GM23338 (cell line): ENCODE results near the gene SLC7A5. TPM values are rescaled to one million over a fixed set of nuclear protein-coding genes. Genes with fewer than 3 reads are reported as not detected.
"Not testable (repeated sequence)": the region's sequence is repeated elsewhere in the genome, so short reads cannot be mapped to it uniquely, and the experiment has no call there.

Source experiments
- ATAC-seq: fragments of 200-7000 bp; cut with Tn5 transposase; 3 replicates; pipeline ENCODE4 v1.9.1; 2020
- DNase-seq: peaks from one replicate; pipeline ENCODE4 v3.0.0-alpha.2; 2015; ENCODE audit warnings: low spot score
- H2AFZ ChIP-seq: fragments of 200-600 bp; sonication (generic); 2 replicates; pipeline ENCODE4 v1.8.0; 2016; ENCODE audit warnings: antibody characterized with exemption, mild to moderate bottlenecking, moderate library complexity
- H3F3A ChIP-seq: fragments of 200-600 bp; sonication (generic); replicated peaks from 2 replicates; pipeline ENCODE4 v1.8.0; 2017; ENCODE audit warnings: antibody characterized with exemption, mixed run types, low read depth
- H3K27ac ChIP-seq: fragments of 200-600 bp; sonication (generic); 2 replicates; pipeline ENCODE4 v1.6.1; 2016; ENCODE audit warnings: low read depth
- H3K27me3 ChIP-seq: fragments of 200-600 bp; sonication (generic); 2 replicates; pipeline ENCODE4 v1.8.0; 2016; ENCODE audit warnings: mild to moderate bottlenecking, mixed run types, moderate library complexity; ENCODE audit not compliant: insufficient read depth
- H3K36me3 ChIP-seq: fragments of 200-600 bp; sonication (generic); 2 replicates; pipeline ENCODE4 v1.8.0; 2016; ENCODE audit warnings: mild to moderate bottlenecking; ENCODE audit not compliant: insufficient read depth
- H3K4me1 ChIP-seq: fragments of 200-600 bp; sonication (generic); 2 replicates; pipeline ENCODE4 v1.8.0; 2016; ENCODE audit warnings: mild to moderate bottlenecking, moderate library complexity; ENCODE audit not compliant: insufficient read depth
- H3K4me2 ChIP-seq: fragments of 200-600 bp; sonication (generic); 2 replicates; pipeline ENCODE4 v1.7.1; 2017; ENCODE audit warnings: mixed run types
- H3K4me3 ChIP-seq: fragments of 200-600 bp; sonication (generic); 2 replicates; pipeline ENCODE4 v1.6.1; 2016; ENCODE audit warnings: mixed run types
- H3K79me2 ChIP-seq: fragments of 200-600 bp; sonication (generic); replicated peaks from 2 replicates; pipeline ENCODE4 v1.8.0; 2017; ENCODE audit warnings: mild to moderate bottlenecking; ENCODE audit not compliant: insufficient read depth
- H3K9me2 ChIP-seq: fragments of 200-600 bp; sonication (generic); 2 replicates; pipeline ENCODE4 v1.8.0; 2017; ENCODE audit not compliant: insufficient read depth
- H4K20me1 ChIP-seq: fragments of 200-600 bp; sonication (generic); replicated peaks from 2 replicates; pipeline ENCODE4 v1.8.0; 2017; ENCODE audit warnings: mild to moderate bottlenecking; ENCODE audit not compliant: insufficient read depth
- H3K27ac Mint-ChIP-seq: 2 replicates; pipeline ENCODE4 v1.8.0; 2020; ENCODE audit warnings: inconsistent platforms, mild to moderate bottlenecking, moderate library complexity, mixed read lengths
- H3K27me3 Mint-ChIP-seq: 3 replicates; pipeline ENCODE4 v1.8.0; 2022; ENCODE audit warnings: low read depth, mild to moderate bottlenecking, moderate library complexity, mixed read lengths, inconsistent platforms; ENCODE audit not compliant: insufficient read depth, poor library complexity
- H3K36me3 Mint-ChIP-seq: 3 replicates; pipeline ENCODE4 v1.8.0; 2021; ENCODE audit warnings: low read depth, mild to moderate bottlenecking, inconsistent platforms, moderate library complexity, mixed read lengths
- H3K4me1 Mint-ChIP-seq: 3 replicates; pipeline ENCODE4 v1.8.0; 2020; ENCODE audit warnings: mild to moderate bottlenecking, inconsistent platforms, mixed read lengths
- H3K4me3 Mint-ChIP-seq: 3 replicates; pipeline ENCODE4 v1.8.0; 2021; ENCODE audit warnings: moderate library complexity, mild to moderate bottlenecking, inconsistent platforms, mixed read lengths
- H3K9me3 Mint-ChIP-seq: 3 replicates; pipeline ENCODE4 v1.8.0; 2020; ENCODE audit warnings: moderate library complexity, mild to moderate bottlenecking, inconsistent platforms, mixed read lengths
- CTCF ChIP-seq, 2 experiments: fragments of 200-600 bp in 1 of 2; sonication (generic) in 1 of 2; conservative IDR thresholded peaks; 2 replicates each; pipeline versions ENCODE4 v1.5.1 to v1.6.1; 2016 to 2017; ENCODE audit warnings: antibody characterized with exemption in 2 of 2, low read depth in 2 of 2, mild to moderate bottlenecking in 2 of 2, moderate library complexity in 1 of 2
- EZH2 ChIP-seq: fragments of 200-600 bp; sonication (generic); IDR thresholded peaks from one replicate; pipeline ENCODE4 v1.8.0; 2017; ENCODE audit warnings: antibody characterized with exemption, mild to moderate bottlenecking, low read depth; ENCODE audit not compliant: unreplicated experiment
- JUNB ChIP-seq: IDR thresholded peaks from one replicate; pipeline ENCODE4 v1.6.1; 2016; ENCODE audit warnings: antibody characterized with exemption; ENCODE audit not compliant: unreplicated experiment
- ZNF462 ChIP-seq: fragments of 250-450 bp; sonication (Bioruptor Pico); IDR thresholded peaks from 2 replicates; pipeline ENCODE4 v1.5.0; 2020; ENCODE audit warnings: mild to moderate bottlenecking, moderate library complexity
- polyA plus RNA-seq: library from polyadenylated mRNA; unstranded; fragments of >200 nt; fragmentation: Nextera tagmentation; extraction: Ambion mirVana; gene quantifications from 2 replicates; pipeline ENCODE4 v1.2.1, GENCODE V29; 2016
- total RNA-seq: library from RNA; depleted of rRNA; stranded (reverse); fragments of >200 nt; shearing (Covaris generic); gene quantifications from 2 replicates; pipeline ENCODE4 v1.2.3, GENCODE V29; 2014

Gene SLC7A5
- total and polyA plus RNA-seq, 2 experiments from 2014 or later, result 107 to 386 TPM

GRCh38 chr16:87828071-87828906 is 41.0 kb downstream of the SLC7A5 start (continued):
- TF ChIP-seq ZNF462 (CRISPR knock-in tag) (no peak), EZH2 (no peak), JUNB (no peak), CTCF (conservative IDR thresholded peaks at IDR 0.05; ENCODE audit: low read depth in 2 of 2) (0 out of 4 replicates have a peak, but pooled peaks of 1 of the 2 experiments have one; percentile 3)

GRCh38 chr16:87827588-87827915 is 41.8 kb downstream of the SLC7A5 start:
- peak overlapping the region; percentile 69; the same call in 1 of the 2 replicates for H3K27ac ChIP-seq
- not testable (repeated sequence) for H3K9me2 ChIP-seq, H3K36me3 ChIP-seq, H3K4me3 Mint-ChIP-seq, DNase-seq, H3K27me3 ChIP-seq, H4K20me1 ChIP-seq, ATAC-seq, H2AFZ ChIP-seq, H3K4me2 ChIP-seq, H3K79me2 ChIP-seq, H3K9me3 Mint-ChIP-seq, H3K4me3 ChIP-seq
- Mint-ChIP-seq H3K27ac (peak overlapping the region; percentile 89; the same call in 1 of the 2 replicates), H3K36me3 (peaks cover 31% of the 10 kb centered on the region), H3K4me1 (peaks cover 66% of the 10 kb centered on the region), H3K27me3 (peaks cover 32% of the 10 kb centered on the region)
- H3K4me1 ChIP-seq, result peaks cover 54% of the 10 kb centered on the region
- peaks cover 22% of the 10 kb centered on the region; the same call in 1 of the 2 replicates for H3F3A ChIP-seq
